SK-N-MC (cell line): ENCODE measurements around the gene DNER.
"Not testable (repeated sequence)": the region's sequence is repeated elsewhere in the genome, so short reads cannot be mapped to it uniquely, and the experiment has no call there.

Experiments
- DNase-seq: peaks from one replicate; pipeline ENCODE4 v3.0.0-alpha.2; 2011; ENCODE audit warnings: low read depth, low spot score
- H3K27ac ChIP-seq: fragments of 200-600 bp; sonication (generic); 2 replicates; pipeline ENCODE4 v1.5.1; 2016; ENCODE audit warnings: mixed run types
- H3K36me3 ChIP-seq: fragments of 200-600 bp; sonication (generic); 2 replicates; pipeline ENCODE4 v1.6.1; 2017; ENCODE audit warnings: antibody characterized with exemption, low read length, mixed read lengths; ENCODE audit not compliant: insufficient read depth
- H3K4me3 ChIP-seq: fragments of 200-600 bp; sonication (generic); 2 replicates; pipeline ENCODE4 v1.5.1; 2016
- H3K9ac ChIP-seq: fragments of 200-600 bp; sonication (generic); 2 replicates; pipeline ENCODE4 v1.8.0; 2017; ENCODE audit warnings: mixed run types, mixed read lengths; ENCODE audit not compliant: insufficient read length
- H3K9me3 ChIP-seq: fragments of 200-600 bp; sonication (generic); 2 replicates; pipeline ENCODE4 v1.6.1; 2017; ENCODE audit warnings: low read depth, mild to moderate bottlenecking, antibody characterized with exemption, low read length, moderate library complexity, mixed read lengths
- EZH2 ChIP-seq: fragments of 200-600 bp; sonication (generic); IDR thresholded peaks from one replicate; pipeline ENCODE4 v1.6.1; 2017; ENCODE audit warnings: antibody characterized with exemption
- FOXP2 ChIP-seq: optimal IDR thresholded peaks from 2 replicates; pipeline ENCODE3; 2011; ENCODE audit warnings: mild to moderate bottlenecking, moderate library complexity; ENCODE audit not compliant: insufficient read depth; ENCODE audit errors: extremely low read length, control extremely low read depth
- POLR2AphosphoS5 ChIP-seq: IDR thresholded peaks from 2 replicates; pipeline ENCODE4 v1.6.1; 2012; ENCODE audit warnings: mild to moderate bottlenecking, low read depth, low read length, borderline replicate concordance

Gene DNER, protein sequence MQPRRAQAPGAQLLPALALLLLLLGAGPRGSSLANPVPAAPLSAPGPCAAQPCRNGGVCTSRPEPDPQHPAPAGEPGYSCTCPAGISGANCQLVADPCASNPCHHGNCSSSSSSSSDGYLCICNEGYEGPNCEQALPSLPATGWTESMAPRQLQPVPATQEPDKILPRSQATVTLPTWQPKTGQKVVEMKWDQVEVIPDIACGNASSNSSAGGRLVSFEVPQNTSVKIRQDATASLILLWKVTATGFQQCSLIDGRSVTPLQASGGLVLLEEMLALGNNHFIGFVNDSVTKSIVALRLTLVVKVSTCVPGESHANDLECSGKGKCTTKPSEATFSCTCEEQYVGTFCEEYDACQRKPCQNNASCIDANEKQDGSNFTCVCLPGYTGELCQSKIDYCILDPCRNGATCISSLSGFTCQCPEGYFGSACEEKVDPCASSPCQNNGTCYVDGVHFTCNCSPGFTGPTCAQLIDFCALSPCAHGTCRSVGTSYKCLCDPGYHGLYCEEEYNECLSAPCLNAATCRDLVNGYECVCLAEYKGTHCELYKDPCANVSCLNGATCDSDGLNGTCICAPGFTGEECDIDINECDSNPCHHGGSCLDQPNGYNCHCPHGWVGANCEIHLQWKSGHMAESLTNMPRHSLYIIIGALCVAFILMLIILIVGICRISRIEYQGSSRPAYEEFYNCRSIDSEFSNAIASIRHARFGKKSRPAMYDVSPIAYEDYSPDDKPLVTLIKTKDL

DNA sequence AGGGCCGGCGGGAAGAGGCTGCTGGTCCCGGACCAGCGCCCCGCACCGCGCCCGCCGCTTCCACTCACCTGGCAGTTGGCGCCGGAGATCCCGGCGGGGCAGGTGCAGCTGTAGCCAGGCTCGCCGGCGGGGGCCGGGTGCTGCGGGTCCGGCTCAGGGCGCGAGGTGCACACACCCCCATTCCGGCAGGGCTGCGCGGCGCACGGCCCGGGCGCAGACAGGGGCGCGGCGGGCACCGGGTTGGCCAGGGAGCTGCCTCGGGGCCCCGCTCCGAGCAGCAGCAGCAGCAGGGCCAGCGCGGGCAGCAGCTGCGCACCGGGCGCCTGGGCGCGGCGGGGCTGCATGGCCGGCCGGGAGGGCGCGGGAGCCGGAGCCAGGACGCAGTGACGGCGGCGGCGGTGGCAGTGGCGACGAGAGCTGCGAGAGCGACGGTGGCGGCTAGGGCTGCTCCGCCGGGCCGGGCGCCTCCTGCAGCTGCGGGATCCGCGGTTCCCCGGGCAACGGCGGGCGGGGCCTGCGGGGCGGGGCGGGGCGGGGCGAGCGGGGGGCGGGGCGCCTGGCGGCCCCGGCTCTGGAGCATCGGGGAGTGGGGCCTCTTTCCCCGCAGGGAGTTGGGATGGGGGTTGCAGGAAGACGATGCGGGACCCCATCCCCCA lies at the start of gene DNER:
DNER (minus strand) TSS at position 476 of the 656 bp plus-strand sequence; CDS start at position 344, 132 bp downstream.
- no peak for TF ChIP-seq EZH2
- no peak within 1 kb of the TSS for H3K27ac ChIP-seq
- no peaks in the 10 kb centered on the region for H3K36me3 ChIP-seq
- H3K9me3 ChIP-seq = no peaks in the 10 kb centered on the region
- peak within 1 kb of the TSS; percentile 89 for H3K4me3 ChIP-seq
- H3K9ac ChIP-seq = peak within 1 kb of the TSS; percentile 66
- DNase-seq = no peak

- Histone ChIP-seq H3K4me3 (no peak overlapping the region), H3K9ac (no peak overlapping the region), H3K36me3 (peaks cover 24% of the 10 kb centered on the region), H3K27ac (no peak overlapping the region), H3K9me3 (no peaks in the 10 kb centered on the region)
- no peak for DNase-seq
- TF ChIP-seq POLR2AphosphoS5 (no peak), EZH2 (no peak), FOXP2 (no peak)
Observed at GRCh38 chr2:229761663-229762062, 47.3 kb upstream of the DNER start.

- H3K36me3 ChIP-seq = not testable (repeated sequence)
Observed at GRCh38 chr2:229757462-229757861, 43.1 kb upstream of the DNER start.

GRCh38 chr2:229752970-229753729 lies 38.8 kb upstream of the DNER start:
- Histone ChIP-seq H3K9ac (no peak overlapping the region), H3K36me3 (no peaks in the 10 kb centered on the region), H3K9me3 (no peaks in the 10 kb centered on the region), H3K4me3 (no peak overlapping the region), H3K27ac (no peak overlapping the region)
- DNase-seq = no peak
- TF ChIP-seq POLR2AphosphoS5 = no peak
- TF ChIP-seq EZH2 = no peak
- TF ChIP-seq FOXP2 = no peak

More at GRCh38 chr2:229757462-229757861, 43.1 kb upstream of the DNER start:
- H3K9ac ChIP-seq, H3K4me3 ChIP-seq, DNase-seq, H3K9me3 ChIP-seq, H3K27ac ChIP-seq: not testable (repeated sequence)

DNA sequence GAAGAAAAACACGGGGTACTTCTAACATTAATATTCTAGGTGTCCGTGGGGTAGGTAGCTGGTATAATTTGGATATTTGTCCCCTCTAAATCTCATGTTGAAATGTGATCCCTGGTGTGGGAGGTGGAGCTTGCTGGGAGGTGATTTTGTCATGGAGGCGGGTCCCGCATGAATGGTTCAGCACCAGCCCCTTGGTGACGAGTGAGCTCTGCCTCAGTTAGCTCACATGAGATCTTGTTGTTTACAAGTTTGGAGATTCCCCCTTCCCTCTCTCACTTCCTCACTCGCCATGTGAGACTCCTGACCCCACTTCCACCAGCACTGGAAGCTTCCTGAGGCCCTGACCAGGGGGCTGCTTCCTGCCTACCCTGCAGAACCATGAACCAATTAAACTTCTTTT lies 35.4 kb upstream of the DNER start:
- Histone ChIP-seq H3K4me3 (no peak overlapping the region), H3K9ac (no peak overlapping the region), H3K36me3 (no peaks in the 10 kb centered on the region), H3K27ac (no peak overlapping the region), H3K9me3 (no peaks in the 10 kb centered on the region)
- no peak for DNase-seq
- TF ChIP-seq EZH2 (no peak), FOXP2 (no peak), POLR2AphosphoS5 (no peak)

DNA sequence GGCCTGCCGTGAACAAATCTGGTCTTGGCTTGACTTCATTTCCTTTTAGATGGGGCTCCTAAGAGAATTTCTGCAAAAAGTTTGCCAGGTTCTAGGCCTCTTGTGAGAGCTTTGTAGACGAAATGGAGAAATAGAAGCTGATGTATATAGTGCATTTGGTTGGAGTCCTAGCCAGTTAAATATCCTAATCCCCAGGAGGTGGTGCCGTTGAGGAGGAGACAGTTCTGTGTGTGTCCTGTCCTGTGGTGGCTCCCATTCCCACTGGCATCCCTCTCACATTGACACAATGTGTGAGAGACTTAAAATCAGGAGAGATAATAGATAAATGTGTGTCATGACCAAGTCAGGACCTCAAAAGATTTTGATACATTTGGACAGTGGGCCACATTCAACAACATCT lies 34.6 kb upstream of the DNER start:
- no peak overlapping the region for H3K27ac ChIP-seq
- no peak for TF ChIP-seq POLR2AphosphoS5
- no peak overlapping the region for H3K4me3 ChIP-seq
- no peaks in the 10 kb centered on the region for H3K36me3 ChIP-seq
- DNase-seq = no peak
- no peak overlapping the region for H3K9ac ChIP-seq
- no peaks in the 10 kb centered on the region for H3K9me3 ChIP-seq

DNA sequence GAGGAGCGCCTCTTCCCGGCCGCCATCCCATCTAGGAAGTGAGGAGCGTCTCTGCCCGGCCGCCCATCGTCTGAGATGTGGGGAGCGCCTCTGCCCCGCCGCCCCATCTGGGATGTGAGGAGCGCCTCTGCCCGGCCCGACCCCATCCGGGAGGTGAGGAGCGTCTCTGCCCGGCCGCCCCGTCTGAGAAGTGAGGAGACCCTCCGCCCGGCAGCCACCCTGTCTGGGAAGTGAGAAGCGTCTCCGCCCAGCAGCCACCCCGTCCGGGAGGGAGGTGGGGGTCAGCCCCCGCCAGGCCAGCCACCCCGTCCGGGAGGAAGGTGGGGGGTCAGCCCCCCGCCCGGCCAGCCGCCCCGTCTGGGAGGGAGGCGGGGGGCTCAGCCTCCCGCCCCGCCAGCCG lies 28.3 kb upstream of the DNER start:
- H3K9ac ChIP-seq, H3K27ac ChIP-seq, DNase-seq, H3K4me3 ChIP-seq, H3K36me3 ChIP-seq, H3K9me3 ChIP-seq: not testable (repeated sequence)

DNA sequence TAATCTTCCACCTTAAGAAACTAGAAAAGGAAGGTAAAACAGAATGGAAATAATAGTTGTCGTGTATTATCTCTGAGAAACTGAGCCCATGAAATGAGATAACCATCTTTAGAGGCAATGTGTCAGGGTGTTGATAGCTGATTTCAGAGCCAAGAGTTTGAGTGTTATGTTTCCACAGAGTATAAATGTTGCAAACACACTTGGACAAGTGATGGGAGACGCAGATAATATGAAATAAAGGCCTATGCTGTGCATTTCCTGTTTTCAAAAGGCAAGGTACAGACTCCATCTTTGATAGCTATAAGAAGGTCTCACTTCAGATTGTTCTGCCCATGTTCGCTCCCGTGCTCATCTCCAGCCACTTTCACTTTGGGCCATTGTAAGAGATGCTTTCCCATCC lies 25.9 kb upstream of the DNER start:
- Histone ChIP-seq H3K4me3 (no peak overlapping the region), H3K9me3 (peaks cover 5% of the 10 kb centered on the region; the same call in 1 of the 2 replicates)
- DNase-seq = no peak

More for the DNA sequence above, 25.9 kb upstream of the DNER start:
- H3K27ac ChIP-seq = no peak overlapping the region
- no peak for TF ChIP-seq POLR2AphosphoS5
- no peak for TF ChIP-seq EZH2
- no peak for TF ChIP-seq FOXP2
- no peak overlapping the region for H3K9ac ChIP-seq
- no peaks in the 10 kb centered on the region for H3K36me3 ChIP-seq
